ENCODE measurements around the gene PSMD2. TPM values are rescaled to one million over a fixed set of nuclear protein-coding genes. Genes with fewer than 3 reads are reported as not detected.

PSMD2 gene
- total RNA-seq, 1 experiment from 2014 or later, result 536 TPM

GRCh38 chr3:184296616-184297015, 2.4 kb upstream of the PSMD2 start:
- no TSS peak for BruUV-seq (replicated peaks)
- DNase-seq (ENCODE audit: low read depth, low spot score) (no peak), ATAC-seq (no peak)
- no peak for TF ChIP-seq REST (IDR thresholded peaks at IDR 0.05; ENCODE audit: insufficient read depth in 1 of 2, low read depth in 2 of 2, low read length in 1 of 2)
- no peak for TF ChIP-seq TCF7L2 (IDR thresholded peaks at IDR 0.05; ENCODE audit: low read depth, low read length)
- no peak for TF ChIP-seq CTCF (IDR thresholded peaks at IDR 0.05)
- peaks cover 19% of the 10 kb centered on the region for H3K36me3 ChIP-seq (ENCODE audit: control insufficient read depth, insufficient read depth, low read length)
- H3K4me3 ChIP-seq (ENCODE audit: low read depth in 2 of 2, low read length in 2 of 2), result no peak overlapping the region
- peaks cover 8% of the 10 kb centered on the region; the same call in 1 of the 2 replicates for H3K4me1 ChIP-seq (ENCODE audit: control insufficient read depth, insufficient read depth, low read length)
- H3K27me3 ChIP-seq (ENCODE audit: control insufficient read depth, insufficient read depth, low read length), result no peaks in the 10 kb centered on the region
- ChIA-PET POLR2A (no interaction called here), CTCF (no interaction called here)
- intact Hi-C loops (cut with micrococcal nuclease; ENCODE audit: unreplicated experiment) (no loop called here), in situ Hi-C loops (cut with HindIII; ENCODE audit: low pct_unique_long_range_greater_than_20kb, low sequenced_read_pairs) (no loop called here)
- H3K9me3 ChIP-seq (ENCODE audit: control insufficient read depth, insufficient read depth, low read depth, low read length), result no peaks in the 10 kb centered on the region
- H3K27ac ChIP-seq (ENCODE audit: low read length), result no peak overlapping the region

- CTCF ChIA-PET, result no interaction called here
- BruUV-seq (replicated peaks), result no TSS peak
- intact Hi-C loops (cut with micrococcal nuclease; ENCODE audit: unreplicated experiment), result no loop called here
These were observed 692 bp downstream of the PSMD2 start for GRCh38 chr3:184299488-184300377.

More at GRCh38 chr3:184299488-184300377, 692 bp downstream of the PSMD2 start:
- no peaks in the 10 kb centered on the region for H3K27me3 ChIP-seq (ENCODE audit: control insufficient read depth, insufficient read depth, low read length)
- ATAC-seq (peak; percentile 15), DNase-seq (ENCODE audit: low read depth, low spot score) (no peak)
- peaks cover 8% of the 10 kb centered on the region; the same call in 1 of the 2 replicates for H3K4me1 ChIP-seq (ENCODE audit: control insufficient read depth, insufficient read depth, low read length)
- POLR2A ChIA-PET, result interaction anchor here (0.5 kb wide), 1 partner anchor 33 kb away, joined by 3 read pairs; no protein-coding TSS in a partner anchor
- H3K9me3 ChIP-seq (ENCODE audit: control insufficient read depth, insufficient read depth, low read depth, low read length), result no peaks in the 10 kb centered on the region
- peak overlapping the region; percentile 93 for H3K27ac ChIP-seq (ENCODE audit: low read length)
- peaks cover 47% of the 10 kb centered on the region for H3K36me3 ChIP-seq (ENCODE audit: control insufficient read depth, insufficient read depth, low read length)
- in situ Hi-C loops (cut with HindIII; ENCODE audit: low pct_unique_long_range_greater_than_20kb, low sequenced_read_pairs), result no loop called here
- TF ChIP-seq SIN3A (IDR thresholded peaks at IDR 0.05; ENCODE audit: borderline replicate concordance, insufficient read depth, low read depth, low read length), result 0 out of 2 replicates have a peak, but pooled peaks have one; percentile 76
- no peak for TF ChIP-seq POLR2AphosphoS5 (IDR thresholded peaks at IDR 0.05; ENCODE audit: low read depth, low read length)
- TF ChIP-seq CTCF (IDR thresholded peaks at IDR 0.05), result no peak
- no peak for TF ChIP-seq REST (IDR thresholded peaks at IDR 0.05; ENCODE audit: insufficient read depth in 1 of 2, low read depth in 2 of 2, low read length in 1 of 2)
- TF ChIP-seq TCF7L2 (IDR thresholded peaks at IDR 0.05; ENCODE audit: low read depth, low read length), result no peak
- peak overlapping the region; percentile 83 to 97 for H3K4me3 ChIP-seq (ENCODE audit: low read depth in 2 of 2, low read length in 2 of 2)

Data from Panc1 (cell line).